ENCODE results near the gene FBXO39.

GRCh38 chr17:6831661-6832263 is 55.7 kb downstream of the FBXO39 start, which contains the start of gene TEKT1:
- TF ChIP-seq CTCF (conservative IDR thresholded peaks at IDR 0.05; ENCODE audit: low read depth, low read length) (no peak), EZH2 (IDR thresholded peaks at IDR 0.05; ENCODE audit: borderline replicate concordance, low read depth, low read length, poor library complexity, severe bottlenecking) (no peak)
